HTR-8/SVneo (cell line): ENCODE results near the gene SLC18B1.
"Not testable (repeated sequence)": the region's sequence is repeated elsewhere in the genome, so short reads cannot be mapped to it uniquely, and the experiment has no call there.

Source experiments
- DNase-seq: peaks from one replicate; pipeline ENCODE4 v3.0.0; 2011; ENCODE audit warnings: low spot score, mixed read lengths; ENCODE audit not compliant: insufficient read length
- FAIRE-seq: peaks from 2 replicates; lab custom pipeline; 2011; peaks lifted over from hg19 to GRCh38; lab: Jason Lieb, UNC

The SLC18B1 gene

DNA sequence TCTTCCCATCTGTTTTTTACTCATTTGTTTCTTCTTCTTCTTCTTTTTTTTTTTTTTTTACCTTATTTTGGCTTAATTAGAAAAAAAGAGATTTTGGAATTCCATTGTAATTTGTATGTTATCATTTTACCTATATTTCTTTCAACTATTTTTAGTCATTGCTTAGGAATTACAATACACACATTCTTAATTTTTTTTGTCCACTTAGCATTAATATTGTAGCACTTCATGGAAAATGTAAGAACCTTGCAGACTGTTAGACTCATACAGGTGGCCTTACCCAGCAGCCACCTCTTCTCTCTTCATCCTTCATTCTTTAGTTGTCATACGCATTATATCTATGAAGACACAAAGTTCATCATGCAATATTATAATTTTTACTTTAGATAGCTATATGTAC is 5.8 kb upstream of the SLC18B1 start:
- no peak for FAIRE-seq
- DNase-seq: no peak

DNA sequence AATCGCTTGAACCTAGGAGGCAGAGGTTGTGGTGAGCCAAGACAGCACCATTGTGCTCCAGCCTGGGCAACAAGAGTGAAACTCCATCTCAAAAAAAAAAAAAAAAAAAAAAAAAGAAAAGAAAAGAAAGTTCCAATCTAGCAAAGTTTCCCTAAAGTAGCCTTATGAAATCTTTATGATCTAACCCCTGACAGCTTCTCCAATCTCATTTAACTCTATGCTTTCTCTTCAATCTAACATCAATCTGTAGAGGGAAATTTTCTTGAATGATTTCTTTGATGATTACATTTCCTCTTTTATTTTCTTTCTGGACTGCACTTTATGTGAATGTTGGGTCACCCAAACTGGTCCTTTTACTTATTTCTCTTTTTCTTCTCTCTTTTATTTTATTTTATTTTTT is 2.2 kb upstream of the SLC18B1 start:
- no peak for DNase-seq
- no peak for FAIRE-seq

- FAIRE-seq (peak; percentile 75), DNase-seq (peak; percentile 67)
Measured at GRCh38 chr6:132798869-132799538, 567 bp upstream of the SLC18B1 start.

GRCh38 chr6:132795461-132795860 is 3.0 kb downstream of the SLC18B1 start:
- no peak for DNase-seq
- FAIRE-seq: no peak

GRCh38 chr6:132792510-132792909 is 5.9 kb downstream of the SLC18B1 start:
- FAIRE-seq (no peak), DNase-seq (no peak)

- DNase-seq (no peak), FAIRE-seq (no peak)
Measured at GRCh38 chr6:132790450-132790849, 8.0 kb downstream of the SLC18B1 start.

GRCh38 chr6:132789396-132789776 is 9.1 kb downstream of the SLC18B1 start:
- FAIRE-seq (no peak), DNase-seq (no peak)

GRCh38 chr6:132788658-132789395 is 9.6 kb downstream of the SLC18B1 start:
- FAIRE-seq (no peak), DNase-seq (no peak)

- FAIRE-seq: no peak
- no peak for DNase-seq
Measured at GRCh38 chr6:132785936-132786335, 12.5 kb downstream of the SLC18B1 start.

GRCh38 chr6:132780770-132781371 is 17.6 kb downstream of the SLC18B1 start:
- DNase-seq (peak; percentile 18), FAIRE-seq (no peak)

- not testable (repeated sequence) for FAIRE-seq, DNase-seq
Measured at GRCh38 chr6:132777881-132778280, 20.6 kb downstream of the SLC18B1 start.

DNA sequence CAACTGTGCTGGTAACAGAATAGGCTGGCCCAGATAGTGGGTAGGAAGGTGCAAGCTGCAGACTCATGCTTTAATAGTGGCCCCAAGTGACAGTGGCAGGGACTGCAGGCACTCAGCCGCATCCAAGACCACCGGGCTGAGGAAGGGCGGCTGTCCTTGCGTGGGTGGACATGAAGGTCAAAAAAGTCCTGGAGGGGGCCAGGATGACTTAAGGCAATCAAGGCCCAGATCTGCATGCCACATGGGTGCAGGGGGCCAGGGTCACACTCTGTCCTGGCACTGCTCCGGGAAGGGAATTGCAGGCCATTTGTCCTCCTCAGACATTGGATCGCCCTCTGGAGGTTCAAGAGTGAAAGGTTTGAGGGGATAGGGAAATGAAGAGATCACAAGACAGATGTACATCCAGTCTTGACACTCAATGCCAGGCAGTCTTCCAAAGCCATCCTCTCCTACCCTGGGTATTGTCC is 30.4 kb downstream of the SLC18B1 start:
- FAIRE-seq (no peak), DNase-seq (peak; percentile 32)

DNA sequence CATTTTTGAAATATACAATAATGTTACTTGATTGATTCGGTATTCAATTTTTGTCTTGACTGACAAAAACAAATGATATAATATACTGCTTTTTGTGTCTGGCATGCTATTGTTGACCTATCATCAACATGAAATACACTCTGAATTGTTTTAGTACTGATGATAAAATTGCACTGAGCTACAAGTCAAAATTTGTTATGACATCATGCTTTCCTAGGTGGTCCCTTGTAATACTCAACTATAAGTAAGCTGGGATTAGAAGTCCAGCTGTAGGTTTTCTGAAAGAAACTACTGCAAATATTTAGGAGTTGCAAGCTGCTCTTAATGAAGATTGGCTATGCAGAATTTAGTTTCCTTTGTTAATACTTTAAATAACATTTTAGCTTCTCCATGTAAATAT is 32.9 kb downstream of the SLC18B1 start:
- DNase-seq: no peak
- no peak for FAIRE-seq

DNA sequence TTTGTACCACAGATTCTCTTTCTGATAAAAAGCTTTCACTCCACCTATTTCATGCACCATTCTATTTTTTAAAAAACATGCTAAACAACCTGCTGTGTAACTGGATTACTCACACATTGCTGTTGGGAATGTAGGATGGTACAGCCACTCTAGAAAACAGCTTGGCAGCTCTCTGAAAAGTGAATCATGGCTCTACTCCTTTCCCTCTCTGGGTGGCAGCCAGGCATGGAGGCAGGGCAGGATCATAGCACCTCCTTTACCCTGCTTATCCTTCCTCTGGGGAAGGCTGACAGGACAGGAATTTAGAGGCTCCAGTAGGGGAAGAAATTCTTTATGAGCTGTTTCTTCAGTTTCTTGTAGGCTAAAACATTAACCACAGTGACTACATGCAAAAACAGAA is 34.1 kb downstream of the SLC18B1 start:
- DNase-seq: peak; percentile 41
- no peak for FAIRE-seq

DNA sequence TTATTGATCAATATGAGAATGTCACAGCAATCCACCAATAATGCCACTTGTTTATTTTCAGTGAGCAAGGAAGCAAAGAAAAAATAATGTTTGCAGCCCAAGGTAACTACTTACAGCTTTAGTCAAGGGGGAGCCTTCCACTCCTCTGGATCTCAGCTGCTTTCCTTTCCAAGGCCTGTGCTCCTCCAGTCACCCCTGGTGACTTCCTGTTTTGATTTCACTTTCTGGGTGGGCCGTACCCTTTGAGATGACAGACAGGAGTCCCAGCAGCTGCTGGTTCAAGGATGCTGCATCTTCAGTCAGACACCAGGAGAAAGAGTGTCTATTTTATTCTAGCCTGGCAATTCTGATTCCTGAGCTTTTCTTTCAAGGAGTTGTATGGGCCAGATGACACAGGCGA is 35.2 kb downstream of the SLC18B1 start:
- FAIRE-seq: no peak
- DNase-seq: peak; percentile 4

DNA sequence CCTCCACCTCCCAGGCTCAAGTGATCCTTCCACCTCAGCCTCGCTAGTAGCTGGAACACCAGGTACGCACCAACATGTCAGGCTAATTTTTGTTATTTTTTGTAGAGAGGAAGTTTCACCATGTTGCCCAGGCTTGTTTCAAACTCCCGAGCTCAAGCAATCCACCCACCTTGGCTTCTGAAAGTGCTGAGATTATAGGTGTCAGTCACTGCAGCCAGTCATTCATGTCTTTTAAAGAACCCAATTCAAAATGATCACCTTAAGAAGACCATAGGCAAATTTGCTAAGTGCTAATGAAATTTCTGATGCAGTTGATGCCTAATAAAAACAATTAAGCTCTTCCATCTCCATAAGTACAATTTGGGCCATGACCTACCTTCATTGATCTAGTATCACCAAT is 38.2 kb downstream of the SLC18B1 start:
- no peak for DNase-seq

DNA sequence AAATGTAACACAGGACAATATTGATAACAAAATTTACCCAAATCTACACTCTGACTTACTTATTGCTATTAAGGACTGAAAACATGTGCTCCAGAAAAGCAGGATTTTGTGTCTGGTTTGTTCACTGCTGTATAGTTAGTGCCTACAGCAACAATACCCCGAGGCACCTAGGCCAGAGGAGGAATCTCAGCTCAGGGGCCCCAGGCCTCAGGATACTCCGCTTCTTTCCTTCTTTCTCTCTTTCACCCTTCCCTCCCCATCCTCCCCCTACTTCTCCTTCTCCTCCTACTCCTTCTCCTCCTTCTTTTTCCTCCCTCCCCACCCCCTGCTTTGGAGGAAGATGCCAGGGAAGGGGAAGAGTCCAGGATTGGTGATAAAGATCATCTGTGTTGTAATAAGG is 39.7 kb downstream of the SLC18B1 start:
- FAIRE-seq (no peak), DNase-seq (no peak)

More for the DNA sequence above, 38.2 kb downstream of the SLC18B1 start:
- no peak for FAIRE-seq

- FAIRE-seq: no peak
- DNase-seq: no peak
Measured at GRCh38 chr6:132752255-132752654, 46.2 kb downstream of the SLC18B1 start.

- FAIRE-seq (no peak), DNase-seq (no peak)
Measured at GRCh38 chr6:132751828-132752227, 46.6 kb downstream of the SLC18B1 start.

GRCh38 chr6:132751306-132751705 is 47.1 kb downstream of the SLC18B1 start:
- DNase-seq (no peak), FAIRE-seq (no peak)
